ENCODE data around the gene OR6C4.
"Not testable (repeated sequence)": the region's sequence is repeated elsewhere in the genome, so short reads cannot be mapped to it uniquely, and the experiment has no call there.

DNA sequence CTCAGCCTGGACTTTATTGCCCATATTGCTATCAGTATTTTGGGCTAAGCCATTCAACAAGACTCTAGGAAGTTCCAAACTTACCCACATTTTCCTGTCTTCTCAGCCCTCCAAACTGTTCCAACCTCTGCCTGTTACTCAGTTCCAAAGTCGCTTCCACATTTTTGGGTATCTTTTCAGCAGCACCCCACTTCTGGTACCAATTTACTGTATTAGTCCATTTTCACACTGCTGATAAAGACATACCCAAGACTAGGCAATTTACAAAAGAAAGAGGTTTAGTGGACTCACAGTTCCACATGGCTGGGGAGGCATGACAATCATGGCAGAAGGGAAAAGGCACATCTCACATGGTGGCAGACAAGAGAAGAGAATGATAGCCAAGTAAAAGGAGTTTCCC, 21.3 kb downstream of the OR6C4 start:
- TF ChIP-seq, protein P1, sequence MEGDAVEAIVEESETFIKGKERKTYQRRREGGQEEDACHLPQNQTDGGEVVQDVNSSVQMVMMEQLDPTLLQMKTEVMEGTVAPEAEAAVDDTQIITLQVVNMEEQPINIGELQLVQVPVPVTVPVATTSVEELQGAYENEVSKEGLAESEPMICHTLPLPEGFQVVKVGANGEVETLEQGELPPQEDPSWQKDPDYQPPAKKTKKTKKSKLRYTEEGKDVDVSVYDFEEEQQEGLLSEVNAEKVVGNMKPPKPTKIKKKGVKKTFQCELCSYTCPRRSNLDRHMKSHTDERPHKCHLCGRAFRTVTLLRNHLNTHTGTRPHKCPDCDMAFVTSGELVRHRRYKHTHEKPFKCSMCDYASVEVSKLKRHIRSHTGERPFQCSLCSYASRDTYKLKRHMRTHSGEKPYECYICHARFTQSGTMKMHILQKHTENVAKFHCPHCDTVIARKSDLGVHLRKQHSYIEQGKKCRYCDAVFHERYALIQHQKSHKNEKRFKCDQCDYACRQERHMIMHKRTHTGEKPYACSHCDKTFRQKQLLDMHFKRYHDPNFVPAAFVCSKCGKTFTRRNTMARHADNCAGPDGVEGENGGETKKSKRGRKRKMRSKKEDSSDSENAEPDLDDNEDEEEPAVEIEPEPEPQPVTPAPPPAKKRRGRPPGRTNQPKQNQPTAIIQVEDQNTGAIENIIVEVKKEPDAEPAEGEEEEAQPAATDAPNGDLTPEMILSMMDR (IDR thresholded peaks at IDR 0.05) = not testable (repeated sequence)
- not testable (repeated sequence) for TF ChIP-seq POLR2A (IDR thresholded peaks at IDR 0.05)

Measured in Peyer's patch (tissue), 4 donors.